HepG2 (cell line): ENCODE results near the gene EIF4H. TPM values are rescaled to one million over a fixed set of nuclear protein-coding genes. Genes with fewer than 3 reads are reported as not detected.
A peak's percentile ranks its signal among the peaks of the same experiment; 100 is the strongest.

Source experiments
- ADNP ChIP-seq: sonication (generic); formaldehyde crosslinking; IDR thresholded peaks from 2 replicates; pipeline ENCODE4 v1.4.0; 2020; ENCODE audit warnings: missing genetic modification reagents
- DNMT3B ChIP-seq: conservative IDR thresholded peaks from 2 replicates; pipeline ENCODE4 v1.6.1; 2016; ENCODE audit warnings: missing biosample characterization, control low read depth
- IRF2 ChIP-seq: IDR thresholded peaks from 2 replicates; pipeline ENCODE4 v1.6.1; 2018; ENCODE audit warnings: missing genetic modification reagents, missing compliant biosample characterization
- NR2F2 ChIP-seq: IDR thresholded peaks from 2 replicates; pipeline ENCODE4 v1.6.1; 2012; ENCODE audit warnings: low read depth, inconsistent platforms, borderline replicate concordance
- SAP130 ChIP-seq: IDR thresholded peaks from 2 replicates; pipeline ENCODE4 v1.6.1; 2016; ENCODE audit warnings: low read depth
- TBX2 ChIP-seq: sonication (generic); formaldehyde crosslinking; IDR thresholded peaks from 2 replicates; pipeline ENCODE4 v1.5.0; 2020; ENCODE audit warnings: missing genetic modification reagents, mild to moderate bottlenecking, borderline replicate concordance
- TRIM24 ChIP-seq: sonication (generic); formaldehyde crosslinking; IDR thresholded peaks from 2 replicates; pipeline ENCODE4 v1.8.0; 2022; ENCODE audit warnings: mild to moderate bottlenecking, missing genetic modification reagents
- ZNF343 ChIP-seq: sonication (generic); formaldehyde crosslinking; IDR thresholded peaks from 2 replicates; pipeline ENCODE4 v1.4.0; 2020; ENCODE audit warnings: mild to moderate bottlenecking, missing genetic modification reagents
- ZNF382 ChIP-seq: sonication (generic); formaldehyde crosslinking; IDR thresholded peaks from 2 replicates; pipeline ENCODE4 v1.5.0; 2020; ENCODE audit warnings: missing genetic modification reagents, mild to moderate bottlenecking, borderline replicate concordance
- ZNF530 ChIP-seq: sonication (generic); formaldehyde crosslinking; IDR thresholded peaks from 2 replicates; pipeline ENCODE4 v1.5.0; 2020; ENCODE audit warnings: low read depth, mild to moderate bottlenecking, missing genetic modification reagents
- ZNF598 ChIP-seq: sonication (generic); formaldehyde crosslinking; IDR thresholded peaks from 2 replicates; pipeline ENCODE4 v1.5.1; 2020; ENCODE audit warnings: mild to moderate bottlenecking, missing genetic modification reagents, borderline replicate concordance
- ZNF709 ChIP-seq: sonication (generic); formaldehyde crosslinking; IDR thresholded peaks from 2 replicates; pipeline ENCODE4 v1.5.0; 2020; ENCODE audit warnings: mild to moderate bottlenecking, missing genetic modification reagents
- ZNF782 ChIP-seq: sonication (generic); formaldehyde crosslinking; IDR thresholded peaks from 2 replicates; pipeline ENCODE4 v1.4.0; 2020; ENCODE audit warnings: missing genetic modification reagents, mild to moderate bottlenecking, borderline replicate concordance
- polyA plus RNA-seq, 8 experiments: library from polyadenylated mRNA; depleted of rRNA in 3 of 8; stranded (reverse) in 7 of 8; unstranded in 1 of 8; fragments of >200 nt; fragmentation: Illumina TruSeq in 4 of 8; extraction: Trizol in 4 of 8; gene quantifications; 2 replicates each; pipeline versions ENCODE4 v1.2.1 to v1.2.3, GENCODE V29; 2011 to 2016; ENCODE audit warnings: low read depth in 4 of 8, missing spikeins in 1 of 8, mixed read lengths in 1 of 8; ENCODE audit not compliant: insufficient read depth in 1 of 8
- total RNA-seq, 5 experiments: library from RNA; depleted of rRNA; stranded (reverse); fragments of >200 nt; fragmentation: Illumina TruSeq; extraction: Trizol; gene quantifications; 2 replicates each; pipeline ENCODE4 v1.2.3, GENCODE V29; 2016; ENCODE audit warnings: low read depth in 1 of 5
- TF ChIP-seq, protein P1 (sequence below): sonication (generic); formaldehyde crosslinking; IDR thresholded peaks from 2 replicates; pipeline ENCODE4 v1.4.0; 2020; ENCODE audit warnings: missing genetic modification reagents, borderline replicate concordance
- TF ChIP-seq, protein P2 (sequence below): sonication (generic); formaldehyde crosslinking; IDR thresholded peaks from 2 replicates; pipeline ENCODE4 v1.9.0; 2021; ENCODE audit warnings: mild to moderate bottlenecking, missing genetic modification reagents
- TF ChIP-seq, protein P3 (sequence below): sonication (generic); formaldehyde crosslinking; IDR thresholded peaks from 2 replicates; pipeline ENCODE4 v1.8.1; 2023; ENCODE audit warnings: missing genetic modification reagents, mild to moderate bottlenecking, borderline replicate concordance
- TF ChIP-seq, protein P4 (sequence below): sonication (generic); formaldehyde crosslinking; IDR thresholded peaks from 2 replicates; pipeline ENCODE4 v1.8.1; 2023; ENCODE audit warnings: mild to moderate bottlenecking, missing genetic modification reagents

EIF4H gene
- total and polyA plus RNA-seq, 2 of the 13 experiments (the other 11 are each of a cell fraction or from before 2014, with no cell fraction given) = 232 to 321 TPM

DNA sequence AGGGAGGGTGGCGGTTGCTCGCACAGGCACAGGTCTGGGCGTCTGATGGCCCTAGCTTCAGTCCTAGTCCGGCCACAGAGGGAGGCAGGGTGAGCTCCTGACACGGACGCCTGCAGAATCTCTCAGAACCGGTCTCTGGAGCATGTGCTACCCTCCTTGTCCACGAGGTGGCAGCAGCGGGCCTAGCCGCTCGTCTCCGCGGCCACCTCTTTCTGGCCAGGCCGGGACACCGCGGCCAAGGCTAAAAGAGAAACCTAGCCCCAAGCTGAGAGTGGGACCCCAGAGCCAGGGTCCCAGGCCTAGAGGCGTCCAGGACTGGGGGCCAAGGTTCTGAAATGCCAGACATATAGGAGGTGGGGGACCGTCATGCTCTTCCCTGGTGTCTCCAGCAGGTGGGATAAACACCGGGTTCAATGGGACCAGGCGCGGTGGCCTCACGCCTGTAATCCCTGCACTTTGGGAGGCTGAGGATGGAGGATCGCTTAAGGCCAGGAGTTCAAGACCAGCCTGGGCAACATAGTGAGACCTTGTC, 32.5 kb downstream of the EIF4H start (continued):
- TF ChIP-seq, protein P1, sequence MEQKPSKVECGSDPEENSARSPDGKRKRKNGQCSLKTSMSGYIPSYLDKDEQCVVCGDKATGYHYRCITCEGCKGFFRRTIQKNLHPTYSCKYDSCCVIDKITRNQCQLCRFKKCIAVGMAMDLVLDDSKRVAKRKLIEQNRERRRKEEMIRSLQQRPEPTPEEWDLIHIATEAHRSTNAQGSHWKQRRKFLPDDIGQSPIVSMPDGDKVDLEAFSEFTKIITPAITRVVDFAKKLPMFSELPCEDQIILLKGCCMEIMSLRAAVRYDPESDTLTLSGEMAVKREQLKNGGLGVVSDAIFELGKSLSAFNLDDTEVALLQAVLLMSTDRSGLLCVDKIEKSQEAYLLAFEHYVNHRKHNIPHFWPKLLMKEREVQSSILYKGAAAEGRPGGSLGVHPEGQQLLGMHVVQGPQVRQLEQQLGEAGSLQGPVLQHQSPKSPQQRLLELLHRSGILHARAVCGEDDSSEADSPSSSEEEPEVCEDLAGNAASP (CRISPR knock-in tag) = peak; percentile 39; the same call in 1 of the 2 replicates
- TF ChIP-seq ZNF709 (CRISPR knock-in tag) (no peak), NR2F2 (no peak), SAP130 (CRISPR knock-in tag) (peak; percentile 44; the same call in 1 of the 2 replicates), TRIM24 (CRISPR knock-in tag) (no peak), ADNP (0 out of 2 replicates have a peak, but pooled peaks have one; percentile 63), ZNF343 (CRISPR knock-in tag) (0 out of 2 replicates have a peak, but pooled peaks have one; percentile 20), ZNF530 (CRISPR knock-in tag) (no peak), TBX2 (no peak; the same call in 1 of the 2 replicates), DNMT3B (CRISPR knock-in tag) (no peak), ZNF598 (peak; percentile 41; the same call in 1 of the 2 replicates), ZNF382 (CRISPR knock-in tag) (no peak), ZNF782 (CRISPR knock-in tag) (no peak), IRF2 (peak; percentile 41; the same call in 1 of the 2 replicates)
- TF ChIP-seq, protein P2, sequence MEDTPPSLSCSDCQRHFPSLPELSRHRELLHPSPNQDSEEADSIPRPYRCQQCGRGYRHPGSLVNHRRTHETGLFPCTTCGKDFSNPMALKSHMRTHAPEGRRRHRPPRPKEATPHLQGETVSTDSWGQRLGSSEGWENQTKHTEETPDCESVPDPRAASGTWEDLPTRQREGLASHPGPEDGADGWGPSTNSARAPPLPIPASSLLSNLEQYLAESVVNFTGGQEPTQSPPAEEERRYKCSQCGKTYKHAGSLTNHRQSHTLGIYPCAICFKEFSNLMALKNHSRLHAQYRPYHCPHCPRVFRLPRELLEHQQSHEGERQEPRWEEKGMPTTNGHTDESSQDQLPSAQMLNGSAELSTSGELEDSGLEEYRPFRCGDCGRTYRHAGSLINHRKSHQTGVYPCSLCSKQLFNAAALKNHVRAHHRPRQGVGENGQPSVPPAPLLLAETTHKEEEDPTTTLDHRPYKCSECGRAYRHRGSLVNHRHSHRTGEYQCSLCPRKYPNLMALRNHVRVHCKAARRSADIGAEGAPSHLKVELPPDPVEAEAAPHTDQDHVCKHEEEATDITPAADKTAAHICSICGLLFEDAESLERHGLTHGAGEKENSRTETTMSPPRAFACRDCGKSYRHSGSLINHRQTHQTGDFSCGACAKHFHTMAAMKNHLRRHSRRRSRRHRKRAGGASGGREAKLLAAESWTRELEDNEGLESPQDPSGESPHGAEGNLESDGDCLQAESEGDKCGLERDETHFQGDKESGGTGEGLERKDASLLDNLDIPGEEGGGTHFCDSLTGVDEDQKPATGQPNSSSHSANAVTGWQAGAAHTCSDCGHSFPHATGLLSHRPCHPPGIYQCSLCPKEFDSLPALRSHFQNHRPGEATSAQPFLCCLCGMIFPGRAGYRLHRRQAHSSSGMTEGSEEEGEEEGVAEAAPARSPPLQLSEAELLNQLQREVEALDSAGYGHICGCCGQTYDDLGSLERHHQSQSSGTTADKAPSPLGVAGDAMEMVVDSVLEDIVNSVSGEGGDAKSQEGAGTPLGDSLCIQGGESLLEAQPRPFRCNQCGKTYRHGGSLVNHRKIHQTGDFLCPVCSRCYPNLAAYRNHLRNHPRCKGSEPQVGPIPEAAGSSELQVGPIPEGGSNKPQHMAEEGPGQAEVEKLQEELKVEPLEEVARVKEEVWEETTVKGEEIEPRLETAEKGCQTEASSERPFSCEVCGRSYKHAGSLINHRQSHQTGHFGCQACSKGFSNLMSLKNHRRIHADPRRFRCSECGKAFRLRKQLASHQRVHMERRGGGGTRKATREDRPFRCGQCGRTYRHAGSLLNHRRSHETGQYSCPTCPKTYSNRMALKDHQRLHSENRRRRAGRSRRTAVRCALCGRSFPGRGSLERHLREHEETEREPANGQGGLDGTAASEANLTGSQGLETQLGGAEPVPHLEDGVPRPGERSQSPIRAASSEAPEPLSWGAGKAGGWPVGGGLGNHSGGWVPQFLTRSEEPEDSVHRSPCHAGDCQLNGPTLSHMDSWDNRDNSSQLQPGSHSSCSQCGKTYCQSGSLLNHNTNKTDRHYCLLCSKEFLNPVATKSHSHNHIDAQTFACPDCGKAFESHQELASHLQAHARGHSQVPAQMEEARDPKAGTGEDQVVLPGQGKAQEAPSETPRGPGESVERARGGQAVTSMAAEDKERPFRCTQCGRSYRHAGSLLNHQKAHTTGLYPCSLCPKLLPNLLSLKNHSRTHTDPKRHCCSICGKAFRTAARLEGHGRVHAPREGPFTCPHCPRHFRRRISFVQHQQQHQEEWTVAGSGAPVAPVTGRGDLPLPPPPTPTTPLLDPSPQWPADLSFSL = no peak
- TF ChIP-seq, protein P3, sequence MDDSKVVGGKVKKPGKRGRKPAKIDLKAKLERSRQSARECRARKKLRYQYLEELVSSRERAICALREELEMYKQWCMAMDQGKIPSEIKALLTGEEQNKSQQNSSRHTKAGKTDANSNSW (CRISPR knock-in tag) = no peak
- TF ChIP-seq, protein P4, sequence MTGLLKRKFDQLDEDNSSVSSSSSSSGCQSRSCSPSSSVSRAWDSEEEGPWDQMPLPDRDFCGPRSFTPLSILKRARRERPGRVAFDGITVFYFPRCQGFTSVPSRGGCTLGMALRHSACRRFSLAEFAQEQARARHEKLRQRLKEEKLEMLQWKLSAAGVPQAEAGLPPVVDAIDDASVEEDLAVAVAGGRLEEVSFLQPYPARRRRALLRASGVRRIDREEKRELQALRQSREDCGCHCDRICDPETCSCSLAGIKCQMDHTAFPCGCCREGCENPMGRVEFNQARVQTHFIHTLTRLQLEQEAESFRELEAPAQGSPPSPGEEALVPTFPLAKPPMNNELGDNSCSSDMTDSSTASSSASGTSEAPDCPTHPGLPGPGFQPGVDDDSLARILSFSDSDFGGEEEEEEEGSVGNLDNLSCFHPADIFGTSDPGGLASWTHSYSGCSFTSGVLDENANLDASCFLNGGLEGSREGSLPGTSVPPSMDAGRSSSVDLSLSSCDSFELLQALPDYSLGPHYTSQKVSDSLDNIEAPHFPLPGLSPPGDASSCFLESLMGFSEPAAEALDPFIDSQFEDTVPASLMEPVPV (CRISPR knock-in tag) = peak; percentile 33; the same call in 1 of the 2 replicates
